Mesenchymal stem cell (in vitro differentiated cells and primary cell): ENCODE results near the gene TBC1D17.
A peak's percentile ranks its signal among the peaks of the same experiment; 100 is the strongest.

Experiments
- DNase-seq: peaks from one replicate; pipeline ENCODE4 v3.0.0-alpha.2; 2013
- H2AFZ ChIP-seq: one replicate; pipeline ENCODE4 v1.6.1; 2013; ENCODE audit warnings: low read depth, mild to moderate bottlenecking, control low read depth, inconsistent platforms, low read length, moderate library complexity
- H2AK5ac ChIP-seq: 2 replicates; pipeline ENCODE4 v1.6.1; 2013; ENCODE audit warnings: low read length, moderate library complexity, mild to moderate bottlenecking, inconsistent platforms; ENCODE audit not compliant: severe bottlenecking
- H2BK120ac ChIP-seq: one replicate; pipeline ENCODE4 v1.6.1; 2013; ENCODE audit warnings: low read depth, mild to moderate bottlenecking, inconsistent platforms, low read length, moderate library complexity
- H2BK12ac ChIP-seq, 2 experiments: one replicate each; pipeline ENCODE4 v1.6.1; 2013; ENCODE audit warnings: inconsistent platforms in 2 of 2, low read length in 2 of 2, mild to moderate bottlenecking in 2 of 2, moderate library complexity in 2 of 2, control low read depth in 1 of 2
- H2BK15ac ChIP-seq: one replicate; pipeline ENCODE4 v1.6.1; 2013; ENCODE audit warnings: mild to moderate bottlenecking, low read depth, inconsistent platforms; ENCODE audit not compliant: poor library complexity, severe bottlenecking
- H2BK5ac ChIP-seq: 2 replicates; pipeline ENCODE4 v1.6.1; 2013; ENCODE audit warnings: low read depth, mild to moderate bottlenecking, low read length, control low read depth, inconsistent platforms; ENCODE audit not compliant: poor library complexity, severe bottlenecking
- H3K14ac ChIP-seq, 2 experiments: one replicate each; pipeline ENCODE4 v1.6.1; 2013; ENCODE audit warnings: inconsistent platforms in 2 of 2, low read length in 2 of 2, control low read depth in 1 of 2, mild to moderate bottlenecking in 1 of 2, moderate library complexity in 1 of 2
- H3K18ac ChIP-seq, 2 experiments: one replicate each; pipeline ENCODE4 v1.6.1; 2013; ENCODE audit warnings: inconsistent platforms in 2 of 2, low read length in 2 of 2, control low read depth in 1 of 2, low read depth in 1 of 2, mild to moderate bottlenecking in 1 of 2
- H3K23ac ChIP-seq, 2 experiments: one replicate each; pipeline ENCODE4 v1.6.1; 2013; ENCODE audit warnings: inconsistent platforms in 2 of 2, low read length in 2 of 2, mild to moderate bottlenecking in 2 of 2, moderate library complexity in 2 of 2, control low read depth in 1 of 2
- H3K27ac ChIP-seq: 2 replicates; pipeline ENCODE4 v1.5.1; 2013; ENCODE audit warnings: mild to moderate bottlenecking, moderate library complexity, low read length, control low read depth, inconsistent platforms; ENCODE audit not compliant: poor library complexity, severe bottlenecking
- H3K27me3 ChIP-seq, 2 experiments: 2 replicates each; pipeline versions ENCODE4 v1.6.1 to v1.7.0; 2013; ENCODE audit warnings: low read length in 2 of 2, mild to moderate bottlenecking in 2 of 2, moderate library complexity in 2 of 2, control low read depth in 1 of 2, inconsistent platforms in 1 of 2; ENCODE audit not compliant: control insufficient read depth in 1 of 2, insufficient read depth in 1 of 2
- H3K36me3 ChIP-seq, 2 experiments: 2 replicates each; pipeline versions ENCODE4 v1.6.1 to v1.7.0; 2013; ENCODE audit warnings: low read length in 2 of 2, control low read depth in 1 of 2, inconsistent platforms in 1 of 2, low read depth in 1 of 2, mild to moderate bottlenecking in 1 of 2; ENCODE audit not compliant: insufficient read depth in 2 of 2, control insufficient read depth in 1 of 2
- H3K4ac ChIP-seq, 2 experiments: one replicate each; pipeline ENCODE4 v1.6.1; 2013; ENCODE audit warnings: inconsistent platforms in 2 of 2, low read length in 2 of 2, mild to moderate bottlenecking in 2 of 2, moderate library complexity in 2 of 2, control low read depth in 1 of 2, low read depth in 1 of 2
- H3K4me1 ChIP-seq: 2 replicates; pipeline ENCODE4 v1.6.1; 2013; ENCODE audit warnings: low read depth, low read length, control low read depth; ENCODE audit not compliant: control insufficient read depth, insufficient read depth
- H3K4me2 ChIP-seq: 2 replicates; pipeline ENCODE4 v1.6.1; 2013; ENCODE audit warnings: low read length, mild to moderate bottlenecking, inconsistent platforms; ENCODE audit not compliant: poor library complexity, severe bottlenecking
- H3K4me3 ChIP-seq, 2 experiments: 2 replicates each; pipeline versions ENCODE4 v1.5.1 to v1.7.0; 2013; ENCODE audit warnings: low read length in 2 of 2, mild to moderate bottlenecking in 2 of 2, control low read depth in 1 of 2, low read depth in 1 of 2; ENCODE audit not compliant: insufficient read depth in 1 of 2
- H3K79me1 ChIP-seq: replicated peaks from 2 replicates; pipeline ENCODE4 v1.6.1; 2013; ENCODE audit warnings: mild to moderate bottlenecking, control low read depth, low read length, inconsistent platforms; ENCODE audit not compliant: poor library complexity, severe bottlenecking
- H3K9ac ChIP-seq: 2 replicates; pipeline ENCODE4 v1.7.0; 2013; ENCODE audit warnings: mild to moderate bottlenecking, low read length, moderate library complexity
- H3K9me3 ChIP-seq: 2 replicates; pipeline ENCODE4 v1.7.0; 2013; ENCODE audit warnings: mild to moderate bottlenecking, low read length; ENCODE audit not compliant: control insufficient read depth
- H4K8ac ChIP-seq: one replicate; pipeline ENCODE4 v1.6.1; 2013; ENCODE audit warnings: inconsistent platforms, mild to moderate bottlenecking, low read length, moderate library complexity
- H4K91ac ChIP-seq: one replicate; pipeline ENCODE4 v1.6.1; 2013; ENCODE audit warnings: mild to moderate bottlenecking, low read length, inconsistent platforms
- WGBS: methylation state at CpG from one replicate; pipeline ENCODE4 v1.1.7; 2013; ENCODE audit warnings: mixed read lengths; 5-methylcytosine and 5-hydroxymethylcytosine counted together

The TBC1D17 gene

GRCh38 chr19:49831592-49831991 is 45.9 kb upstream of the TBC1D17 start:
- Histone ChIP-seq H3K4ac (no peak overlapping the region), H3K36me3 (peaks cover 87 to 95% of the 10 kb centered on the region in 2 experiments), H3K9ac (no peak overlapping the region), H3K4me1 (peaks cover 26% of the 10 kb centered on the region), H3K14ac (no peak overlapping the region), H3K4me2 (no peak overlapping the region), H2BK120ac (no peak overlapping the region), H2BK15ac (no peak overlapping the region), H3K4me3 (no peak overlapping the region), H3K9me3 (no peaks in the 10 kb centered on the region), H3K27me3 (no peaks in the 10 kb centered on the region), H3K23ac (no peak overlapping the region), H2AK5ac (no peak overlapping the region), H3K18ac (no peak overlapping the region), H4K8ac (no peak overlapping the region), H2BK5ac (no peak overlapping the region), H2BK12ac (no peak overlapping the region), H2AFZ (no peak overlapping the region), H3K27ac (no peak overlapping the region), H3K79me1 (peaks cover 71% of the 10 kb centered on the region), H4K91ac (no peak overlapping the region)
- no peak for DNase-seq
- WGBS = 88% methylated on average over 8 of the region's 8 CpGs

- Histone ChIP-seq H3K4me3 (no peak overlapping the region), H3K18ac (no peak overlapping the region), H3K4me2 (no peak overlapping the region), H3K79me1 (peaks cover 62% of the 10 kb centered on the region), H3K27ac (no peak overlapping the region), H3K4ac (no peak overlapping the region), H3K27me3 (no peaks in the 10 kb centered on the region), H2BK12ac (no peak overlapping the region), H2AFZ (no peak overlapping the region), H3K9ac (no peak overlapping the region), H4K91ac (no peak overlapping the region), H2BK15ac (no peak overlapping the region), H3K23ac (no peak overlapping the region), H3K9me3 (no peaks in the 10 kb centered on the region), H3K4me1 (peaks cover 35% of the 10 kb centered on the region), H2BK5ac (no peak overlapping the region), H2AK5ac (no peak overlapping the region), H4K8ac (no peak overlapping the region), H3K36me3 (peaks cover 89 to 93% of the 10 kb centered on the region in 2 experiments), H3K14ac (no peak overlapping the region), H2BK120ac (no peak overlapping the region)
- no peak for DNase-seq
- WGBS = 86% methylated on average over 6 of the region's 9 CpGs
Observed at GRCh38 chr19:49832556-49832955, 44.9 kb upstream of the TBC1D17 start.

- Histone ChIP-seq H3K18ac (no peak overlapping the region), H4K8ac (no peak overlapping the region), H2BK15ac (no peak overlapping the region), H3K4me2 (no peak overlapping the region), H2BK5ac (no peak overlapping the region), H3K23ac (no peak overlapping the region), H2AFZ (no peak overlapping the region), H3K14ac (no peak overlapping the region), H3K27ac (no peak overlapping the region), H2BK12ac (no peak overlapping the region), H3K9ac (no peak overlapping the region), H3K9me3 (no peaks in the 10 kb centered on the region), H3K4me1 (peaks cover 33% of the 10 kb centered on the region), H3K79me1 (peaks cover 57% of the 10 kb centered on the region), H2AK5ac (no peak overlapping the region), H3K36me3 (peaks cover 94 to 95% of the 10 kb centered on the region in 2 experiments), H3K4me3 (no peak overlapping the region), H3K27me3 (no peaks in the 10 kb centered on the region), H2BK120ac (no peak overlapping the region), H4K91ac (no peak overlapping the region), H3K4ac (no peak overlapping the region)
- DNase-seq = no peak
- WGBS = 97% methylated on average over 7 of the region's 7 CpGs
Observed at GRCh38 chr19:49833599-49833998, 43.9 kb upstream of the TBC1D17 start.

- peaks cover 43% of the 10 kb centered on the region for H3K79me1 ChIP-seq
- 96% methylated on average over 8 of the region's 12 CpGs for WGBS
- H3K23ac ChIP-seq = no peak overlapping the region
- H3K4ac ChIP-seq = no peak overlapping the region
- H3K27ac ChIP-seq = no peak overlapping the region
- DNase-seq = no peak
- no peak overlapping the region for H3K4me3 ChIP-seq
- no peak overlapping the region for H3K9ac ChIP-seq
- peak overlapping the region; percentile 7 for H2BK15ac ChIP-seq
- H2BK5ac ChIP-seq = no peak overlapping the region
- H2AFZ ChIP-seq = no peak overlapping the region
- H3K4me2 ChIP-seq = no peak overlapping the region
- H3K36me3 ChIP-seq = peaks cover 92 to 97% of the 10 kb centered on the region in 2 experiments
- H3K9me3 ChIP-seq = no peaks in the 10 kb centered on the region
- no peak overlapping the region for H3K18ac ChIP-seq
- no peak overlapping the region for H4K8ac ChIP-seq
- no peak overlapping the region for H3K14ac ChIP-seq
- H3K27me3 ChIP-seq = no peaks in the 10 kb centered on the region
- H2AK5ac ChIP-seq = no peak overlapping the region
- H2BK12ac ChIP-seq = no peak overlapping the region
- H4K91ac ChIP-seq = no peak overlapping the region
- H2BK120ac ChIP-seq = no peak overlapping the region
- peaks cover 28% of the 10 kb centered on the region for H3K4me1 ChIP-seq
Observed at GRCh38 chr19:49835562-49835961, 41.9 kb upstream of the TBC1D17 start.
